C4-2B (cell line): Measurements from ENCODE around the gene NWD2.

Experiments
- H3K27ac ChIP-seq: fragments of 450-650 bp; 2 replicates; pipeline ENCODE4 v1.5.1; 2017
- ZFX ChIP-seq: fragments of 450-650 bp; IDR thresholded peaks from 2 replicates; pipeline ENCODE4 v1.6.1; 2017
- TF ChIP-seq, protein P1 (sequence below): fragments of 450-650 bp; conservative IDR thresholded peaks from 2 replicates; pipeline ENCODE4 v1.5.1; 2017; ENCODE audit warnings: mild to moderate bottlenecking

Gene NWD2

DNA sequence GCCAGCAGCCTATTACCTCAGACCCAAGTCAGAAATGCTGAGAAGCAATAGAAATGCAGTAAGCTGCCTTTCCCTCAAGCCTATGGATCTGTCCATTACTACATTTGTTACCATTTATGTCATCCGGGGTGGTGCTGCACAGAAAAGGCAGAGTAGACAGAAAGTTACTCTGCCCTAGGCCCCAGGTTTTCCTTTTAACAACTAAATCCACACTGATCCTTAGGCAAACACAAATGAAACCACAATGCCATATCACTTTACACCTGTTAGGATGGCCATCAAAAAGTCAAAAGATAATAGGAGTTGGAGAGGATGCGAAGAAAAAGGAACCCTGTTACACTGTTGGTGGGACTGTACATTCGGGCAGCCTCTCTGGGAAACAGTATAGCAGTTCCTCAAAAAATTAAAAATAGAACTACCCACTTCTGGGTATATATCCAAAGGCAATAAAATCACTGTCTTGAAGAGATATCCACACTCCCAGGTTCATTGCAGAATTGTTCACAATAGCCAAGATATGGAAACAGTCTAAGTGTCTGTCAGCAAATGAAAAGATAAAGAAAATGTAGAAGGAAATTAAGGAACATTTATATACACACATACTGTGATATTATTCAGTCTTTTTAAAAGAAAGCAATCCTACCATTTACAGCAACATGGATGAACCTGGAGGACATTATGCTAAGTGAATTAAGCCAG lies 186.3 kb downstream of the NWD2 start:
- no peak overlapping the region for H3K27ac ChIP-seq
- TF ChIP-seq, protein P1, sequence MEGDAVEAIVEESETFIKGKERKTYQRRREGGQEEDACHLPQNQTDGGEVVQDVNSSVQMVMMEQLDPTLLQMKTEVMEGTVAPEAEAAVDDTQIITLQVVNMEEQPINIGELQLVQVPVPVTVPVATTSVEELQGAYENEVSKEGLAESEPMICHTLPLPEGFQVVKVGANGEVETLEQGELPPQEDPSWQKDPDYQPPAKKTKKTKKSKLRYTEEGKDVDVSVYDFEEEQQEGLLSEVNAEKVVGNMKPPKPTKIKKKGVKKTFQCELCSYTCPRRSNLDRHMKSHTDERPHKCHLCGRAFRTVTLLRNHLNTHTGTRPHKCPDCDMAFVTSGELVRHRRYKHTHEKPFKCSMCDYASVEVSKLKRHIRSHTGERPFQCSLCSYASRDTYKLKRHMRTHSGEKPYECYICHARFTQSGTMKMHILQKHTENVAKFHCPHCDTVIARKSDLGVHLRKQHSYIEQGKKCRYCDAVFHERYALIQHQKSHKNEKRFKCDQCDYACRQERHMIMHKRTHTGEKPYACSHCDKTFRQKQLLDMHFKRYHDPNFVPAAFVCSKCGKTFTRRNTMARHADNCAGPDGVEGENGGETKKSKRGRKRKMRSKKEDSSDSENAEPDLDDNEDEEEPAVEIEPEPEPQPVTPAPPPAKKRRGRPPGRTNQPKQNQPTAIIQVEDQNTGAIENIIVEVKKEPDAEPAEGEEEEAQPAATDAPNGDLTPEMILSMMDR, result no peak
- TF ChIP-seq ZFX, result no peak

DNA sequence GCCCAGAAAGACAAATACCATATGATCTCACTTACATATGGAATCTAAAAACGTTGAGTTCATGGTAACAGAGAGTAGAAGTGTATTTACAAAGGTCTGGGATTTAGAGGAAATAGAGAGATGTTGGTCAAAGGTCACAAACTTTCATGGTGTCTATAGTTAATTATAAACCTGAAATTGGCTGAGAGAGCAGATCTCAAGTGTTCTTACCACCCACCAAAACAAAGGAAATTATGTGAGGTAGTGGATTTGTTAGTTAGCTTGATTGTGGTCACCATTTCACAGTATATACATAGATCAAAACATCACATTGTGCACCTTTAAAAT lies 186.8 kb downstream of the NWD2 start:
- no peak overlapping the region for H3K27ac ChIP-seq
- no peak for TF ChIP-seq ZFX
- TF ChIP-seq, protein P1, result no peak

DNA sequence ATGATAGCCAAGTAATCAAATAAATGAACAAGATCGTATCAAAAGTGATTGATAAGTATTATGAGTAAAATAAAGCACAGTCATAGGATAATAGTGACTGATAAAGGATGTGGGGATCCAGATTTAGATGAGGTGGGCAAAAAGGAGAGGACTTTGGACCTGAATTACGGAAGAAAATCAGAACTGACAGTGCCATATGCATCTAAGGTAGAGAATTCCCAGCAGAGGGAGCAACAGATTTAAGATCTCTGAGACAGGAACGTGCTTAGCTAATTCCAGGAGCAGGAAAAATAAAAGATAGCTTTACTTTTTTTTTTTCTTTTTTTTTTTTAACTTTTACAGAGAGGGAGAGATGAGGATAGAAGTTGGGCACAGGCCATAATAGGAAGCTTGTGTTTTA lies 189.9 kb downstream of the NWD2 start:
- no peak for TF ChIP-seq ZFX
- TF ChIP-seq, protein P1, result peak; percentile 31
- H3K27ac ChIP-seq, result no peak overlapping the region

DNA sequence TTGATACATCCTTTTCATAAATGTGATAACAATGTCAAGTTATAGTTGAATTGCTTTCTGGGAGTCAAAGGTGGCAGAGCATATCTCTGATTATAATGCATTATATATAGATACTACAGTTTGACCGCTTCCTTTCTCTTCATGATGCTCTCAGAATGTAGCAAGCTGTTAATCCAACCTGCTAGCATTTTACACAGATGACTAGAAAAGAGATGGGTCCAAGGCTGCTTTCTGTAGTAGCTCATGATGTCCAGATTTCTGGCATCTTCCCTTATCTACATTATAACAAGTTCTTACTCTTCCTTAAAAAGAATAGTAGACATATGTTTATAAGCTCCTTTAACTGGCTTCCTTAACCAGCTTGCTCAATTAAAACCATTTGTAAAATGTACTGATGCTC lies 192.0 kb downstream of the NWD2 start:
- no peak for TF ChIP-seq ZFX
- TF ChIP-seq, protein P1, result no peak
- H3K27ac ChIP-seq, result no peak overlapping the region

DNA sequence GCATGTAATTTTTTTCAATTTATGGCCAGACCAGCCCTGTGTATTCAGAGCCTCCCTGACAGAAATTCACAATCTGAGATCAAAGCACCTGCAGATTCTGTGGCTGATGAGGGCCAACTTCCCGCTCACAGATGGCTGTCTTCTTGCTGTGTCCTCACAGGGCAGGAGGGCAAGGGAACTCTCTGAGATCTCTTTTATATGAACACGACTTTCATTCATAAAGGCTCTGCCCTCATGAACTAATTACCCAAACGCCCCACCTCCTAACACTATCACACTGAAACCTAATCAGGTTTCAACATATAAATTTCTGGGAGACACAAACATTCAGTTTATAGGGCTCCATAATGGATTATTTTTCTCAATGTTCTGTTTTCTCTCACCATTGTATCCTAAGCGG lies 192.6 kb downstream of the NWD2 start:
- TF ChIP-seq, protein P1, result no peak
- TF ChIP-seq ZFX, result no peak
- H3K27ac ChIP-seq, result no peak overlapping the region

DNA sequence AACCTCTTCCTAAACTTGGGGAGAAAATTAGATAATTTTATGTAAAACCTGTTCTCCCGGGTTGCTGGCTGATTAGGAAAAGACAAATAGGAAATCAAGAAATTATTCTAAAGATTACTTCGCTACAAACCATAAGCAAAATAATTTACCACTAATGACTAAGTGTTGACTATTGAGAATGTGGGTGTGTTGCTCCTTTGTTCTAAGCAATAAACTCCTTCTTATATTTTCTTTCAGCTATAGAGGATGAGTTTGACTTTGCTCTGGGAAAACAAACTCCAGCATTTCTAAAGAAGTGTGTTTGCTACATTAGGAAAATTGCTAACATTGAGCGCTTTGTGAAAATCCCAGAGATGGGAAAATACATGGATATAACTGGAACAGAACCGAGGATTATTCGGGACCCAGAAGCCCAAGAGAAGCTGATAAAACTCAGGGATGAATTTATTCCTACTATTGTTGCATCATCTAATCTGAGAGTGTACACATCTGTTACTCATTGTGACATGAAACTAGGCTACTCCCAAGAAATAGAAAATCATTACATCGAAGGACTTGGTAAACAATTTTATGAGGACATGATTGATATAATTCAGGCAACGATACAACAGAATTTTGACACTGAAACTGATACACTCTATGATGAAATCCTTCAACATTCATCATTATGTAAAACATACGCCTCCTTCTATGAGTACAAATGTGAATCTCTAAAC lies 194.2 kb downstream of the NWD2 start:
- no peak overlapping the region for H3K27ac ChIP-seq
- TF ChIP-seq ZFX, result no peak
- TF ChIP-seq, protein P1, result no peak

DNA sequence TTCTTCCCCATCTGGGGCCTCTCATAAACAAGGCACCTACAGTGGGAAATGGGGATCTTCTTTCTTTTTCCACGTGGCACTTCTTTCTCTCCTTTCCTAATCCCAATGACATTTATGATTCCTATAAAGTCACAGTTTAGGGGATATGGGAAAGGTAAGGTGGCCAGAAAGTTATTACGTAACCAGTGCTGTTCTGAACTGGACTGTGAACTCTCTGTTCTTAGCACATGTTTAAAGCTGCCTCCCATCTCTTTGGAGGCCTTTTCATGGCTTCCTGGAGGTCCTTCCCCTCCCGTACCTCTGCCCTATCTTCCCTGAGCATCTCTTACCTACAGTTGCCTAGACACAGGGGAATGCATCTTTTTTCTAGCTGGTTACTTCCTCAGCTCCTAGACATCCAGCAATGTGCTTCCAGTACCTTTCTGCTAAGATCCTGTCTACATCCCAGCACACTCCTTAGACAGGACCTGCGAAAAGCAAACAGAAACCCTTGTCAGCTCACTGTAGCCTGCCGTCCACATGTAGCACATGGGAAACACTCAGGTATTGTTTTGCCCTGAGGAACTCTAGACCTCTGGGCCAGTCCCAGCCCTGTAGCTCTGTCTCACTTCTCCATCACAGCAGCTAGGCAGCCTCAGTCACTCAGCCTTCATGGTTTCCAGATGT lies 195.4 kb downstream of the NWD2 start:
- no peak for TF ChIP-seq ZFX
- TF ChIP-seq, protein P1, result no peak
- H3K27ac ChIP-seq, result no peak overlapping the region
